ENCODE data around the gene CPNE5.

DNA sequence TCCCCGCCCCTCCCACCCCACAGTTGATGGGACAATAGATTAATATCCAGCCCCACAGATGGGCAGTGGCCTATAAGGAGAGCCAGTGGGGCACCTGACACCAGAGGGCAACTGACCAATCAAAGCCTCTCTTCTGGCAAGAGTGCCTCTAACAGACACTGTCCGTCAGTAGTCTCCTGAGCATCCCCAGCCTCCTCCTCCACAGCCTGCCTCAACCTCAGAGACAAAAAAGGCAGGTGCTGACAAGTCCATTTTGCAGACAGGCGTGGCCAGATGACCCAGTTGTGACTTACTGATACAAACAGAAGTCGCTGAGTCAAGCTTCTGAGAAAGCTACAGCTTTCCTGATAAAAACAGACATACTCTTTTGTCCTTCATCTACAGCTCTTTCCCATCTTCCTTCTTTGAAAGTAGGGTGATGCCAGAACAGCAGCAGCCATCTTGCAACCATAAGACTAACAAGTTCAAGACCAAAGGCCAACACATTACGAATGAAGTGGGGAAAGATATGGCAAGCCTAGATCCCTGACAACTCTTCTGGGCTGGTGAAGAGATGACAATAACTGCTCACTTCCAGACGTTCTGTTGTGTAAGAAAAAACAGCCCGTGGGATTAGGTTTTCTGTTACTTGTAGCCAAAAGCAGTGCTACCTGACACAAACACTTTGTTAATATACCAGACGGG is 23.1 kb upstream of the CPNE5 start:
- TF ChIP-seq, protein P1, sequence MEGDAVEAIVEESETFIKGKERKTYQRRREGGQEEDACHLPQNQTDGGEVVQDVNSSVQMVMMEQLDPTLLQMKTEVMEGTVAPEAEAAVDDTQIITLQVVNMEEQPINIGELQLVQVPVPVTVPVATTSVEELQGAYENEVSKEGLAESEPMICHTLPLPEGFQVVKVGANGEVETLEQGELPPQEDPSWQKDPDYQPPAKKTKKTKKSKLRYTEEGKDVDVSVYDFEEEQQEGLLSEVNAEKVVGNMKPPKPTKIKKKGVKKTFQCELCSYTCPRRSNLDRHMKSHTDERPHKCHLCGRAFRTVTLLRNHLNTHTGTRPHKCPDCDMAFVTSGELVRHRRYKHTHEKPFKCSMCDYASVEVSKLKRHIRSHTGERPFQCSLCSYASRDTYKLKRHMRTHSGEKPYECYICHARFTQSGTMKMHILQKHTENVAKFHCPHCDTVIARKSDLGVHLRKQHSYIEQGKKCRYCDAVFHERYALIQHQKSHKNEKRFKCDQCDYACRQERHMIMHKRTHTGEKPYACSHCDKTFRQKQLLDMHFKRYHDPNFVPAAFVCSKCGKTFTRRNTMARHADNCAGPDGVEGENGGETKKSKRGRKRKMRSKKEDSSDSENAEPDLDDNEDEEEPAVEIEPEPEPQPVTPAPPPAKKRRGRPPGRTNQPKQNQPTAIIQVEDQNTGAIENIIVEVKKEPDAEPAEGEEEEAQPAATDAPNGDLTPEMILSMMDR (IDR thresholded peaks at IDR 0.05): no peak
- no peak for TF ChIP-seq POLR2A (IDR thresholded peaks at IDR 0.05)

Data from uterus (tissue), 2 donors.